Activated CD4-positive, CD25-positive, alpha-beta regulatory T cell (primary cell): ENCODE measurements around the gene SETD1A.

Experiments
- DNase-seq, 4 experiments: peaks; one replicate each; lab custom pipeline; 2025; lab: John Stamatoyannopoulos, UW

Gene SETD1A

GRCh38 chr16:30953511-30954124 lies 3.9 kb upstream of the SETD1A start:
- peak; percentile 16 to 40 (median 18) for DNase-seq

- DNase-seq = no peak
These were observed 2.6 kb upstream of the SETD1A start for GRCh38 chr16:30954993-30955392.

DNA sequence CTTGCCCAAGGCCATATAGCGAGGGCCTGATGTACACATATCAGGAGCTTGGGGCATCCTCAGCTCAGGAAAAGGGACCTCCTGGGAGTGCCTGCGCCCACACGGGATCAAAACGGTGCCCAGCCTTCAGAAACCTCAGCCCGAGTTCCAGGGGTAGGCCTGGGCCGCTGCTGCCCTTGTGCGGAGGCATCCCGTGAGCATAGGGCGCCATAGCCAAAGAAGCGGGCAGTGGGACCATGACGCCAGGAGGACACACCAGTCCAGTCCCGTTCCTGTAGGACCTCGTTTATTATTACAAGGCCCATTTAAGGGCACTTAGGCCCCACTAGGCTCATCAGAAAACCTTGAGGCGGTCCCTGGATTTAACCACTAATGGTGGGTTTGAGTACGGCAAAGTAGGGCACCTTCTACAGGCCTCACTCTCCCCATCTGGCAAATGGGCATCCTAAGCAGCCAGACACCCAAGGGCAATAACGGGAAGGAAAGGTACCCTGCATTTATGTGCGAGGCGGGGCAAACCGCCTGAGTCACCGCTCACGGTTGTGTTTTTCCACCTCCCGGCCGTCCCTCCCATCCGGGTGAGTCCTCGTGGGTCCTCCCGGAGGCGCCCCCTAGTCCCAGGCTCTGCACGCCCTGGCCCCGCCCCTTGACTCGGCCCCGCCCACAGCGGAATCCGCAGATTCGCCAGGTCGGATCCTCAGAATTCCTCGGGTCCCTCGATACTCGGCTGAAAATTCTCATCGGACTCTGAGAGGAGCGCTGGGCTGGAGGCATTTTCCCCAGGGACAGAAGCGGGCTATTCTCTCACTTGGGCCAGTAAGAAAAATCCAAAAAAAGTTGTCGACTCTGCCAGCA lies 726 bp upstream of the SETD1A start:
- peak; percentile 61 to 86 (median 77) for DNase-seq

GRCh38 chr16:30958175-30959079 lies 873 bp downstream of the SETD1A start:
- no peak for DNase-seq

DNA sequence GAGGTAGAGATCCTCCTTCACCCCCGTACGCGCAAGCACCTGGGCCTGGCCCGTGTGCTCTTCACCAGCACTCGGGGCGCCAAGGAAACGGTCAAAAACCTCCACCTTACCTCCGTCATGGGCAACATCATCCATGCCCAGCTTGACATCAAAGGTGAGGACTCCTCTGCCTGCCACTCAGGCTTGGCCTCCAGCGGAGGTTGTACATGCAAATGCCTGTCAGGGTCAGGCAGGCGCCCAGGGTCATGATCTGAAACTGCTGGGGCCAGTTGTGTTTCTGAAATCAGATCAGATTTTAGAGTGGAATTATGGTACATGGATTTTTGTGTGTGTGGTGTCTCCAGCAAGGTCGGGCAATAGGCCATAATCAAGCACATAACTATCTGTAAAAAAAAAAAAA lies 3.8 kb downstream of the SETD1A start:
- DNase-seq = no peak

GRCh38 chr16:30963925-30964511 lies 6.5 kb downstream of the SETD1A start:
- no peak for DNase-seq

- no peak for DNase-seq
These were observed 7.1 kb downstream of the SETD1A start for GRCh38 chr16:30964574-30965226.

GRCh38 chr16:30965436-30965835 lies 7.9 kb downstream of the SETD1A start:
- DNase-seq = no peak

GRCh38 chr16:30966033-30966619 lies 8.6 kb downstream of the SETD1A start:
- no peak for DNase-seq

- DNase-seq = no peak
These were observed 10.2 kb downstream of the SETD1A start for GRCh38 chr16:30967795-30968194.

DNA sequence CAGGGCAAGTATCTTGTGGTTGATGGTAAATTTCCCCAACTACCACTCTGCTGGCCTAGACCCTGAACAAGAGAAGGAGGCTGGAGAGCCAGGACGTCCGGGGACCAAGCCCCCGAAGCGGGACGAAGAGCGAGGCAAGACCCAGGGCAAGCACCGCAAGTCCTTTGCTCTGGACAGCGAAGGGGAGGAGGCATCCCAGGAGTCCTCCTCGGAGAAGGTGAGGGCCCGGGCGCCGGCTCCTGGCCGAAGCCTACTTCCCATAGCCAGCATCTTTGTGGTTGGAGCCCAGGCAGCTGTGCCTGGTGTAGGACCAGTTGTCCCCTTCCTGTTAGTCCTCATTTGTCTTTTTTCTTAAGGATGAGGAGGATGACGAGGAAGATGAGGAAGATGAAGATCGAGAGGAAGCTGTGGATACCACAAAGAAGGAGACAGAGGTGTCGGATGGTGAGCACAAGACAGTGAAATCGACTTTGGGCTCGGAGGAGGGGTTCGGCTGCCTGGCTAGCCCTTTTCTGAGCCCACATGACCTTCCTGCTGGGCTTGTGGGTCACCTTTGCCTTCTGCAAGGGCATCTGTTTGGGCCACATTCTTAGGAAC lies 11.8 kb downstream of the SETD1A start:
- DNase-seq = no peak

DNA sequence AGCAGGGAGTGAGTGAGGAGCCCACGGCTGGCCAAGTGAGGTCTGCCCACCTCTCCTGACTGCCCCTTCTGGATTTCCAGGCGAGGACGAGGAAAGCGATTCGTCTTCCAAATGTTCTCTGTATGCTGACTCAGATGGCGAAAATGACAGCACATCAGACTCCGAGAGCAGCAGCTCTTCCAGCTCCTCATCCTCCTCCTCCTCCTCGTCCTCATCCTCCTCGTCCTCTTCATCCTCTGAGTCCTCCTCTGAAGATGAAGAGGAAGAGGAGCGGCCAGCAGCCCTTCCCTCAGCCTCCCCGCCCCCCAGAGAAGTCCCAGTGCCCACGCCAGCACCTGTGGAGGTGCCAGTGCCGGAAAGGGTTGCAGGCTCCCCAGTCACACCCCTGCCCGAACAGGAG lies 13.7 kb downstream of the SETD1A start:
- no peak for DNase-seq

GRCh38 chr16:30972872-30973271 lies 15.3 kb downstream of the SETD1A start:
- DNase-seq = no peak

DNA sequence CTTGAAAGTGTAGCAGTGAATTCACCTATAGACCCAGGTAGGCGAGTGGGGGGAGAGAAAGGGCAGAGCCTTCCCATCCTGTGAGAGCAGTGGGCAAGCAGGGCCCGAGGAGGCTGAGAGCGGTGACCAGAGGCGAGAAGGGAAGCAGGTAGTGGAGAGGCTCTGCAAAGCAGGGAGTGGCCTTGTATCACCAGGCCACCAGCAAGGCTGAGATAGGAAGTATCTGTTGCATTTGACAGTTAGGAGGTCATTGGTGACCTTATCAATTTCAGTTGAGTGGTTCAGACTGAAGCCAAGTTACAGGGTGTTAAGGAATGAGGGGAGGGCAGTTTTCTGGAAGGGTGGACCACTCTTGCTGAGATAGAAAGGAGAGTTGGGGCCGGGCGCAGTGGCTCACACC lies 16.8 kb downstream of the SETD1A start:
- no peak for DNase-seq

DNA sequence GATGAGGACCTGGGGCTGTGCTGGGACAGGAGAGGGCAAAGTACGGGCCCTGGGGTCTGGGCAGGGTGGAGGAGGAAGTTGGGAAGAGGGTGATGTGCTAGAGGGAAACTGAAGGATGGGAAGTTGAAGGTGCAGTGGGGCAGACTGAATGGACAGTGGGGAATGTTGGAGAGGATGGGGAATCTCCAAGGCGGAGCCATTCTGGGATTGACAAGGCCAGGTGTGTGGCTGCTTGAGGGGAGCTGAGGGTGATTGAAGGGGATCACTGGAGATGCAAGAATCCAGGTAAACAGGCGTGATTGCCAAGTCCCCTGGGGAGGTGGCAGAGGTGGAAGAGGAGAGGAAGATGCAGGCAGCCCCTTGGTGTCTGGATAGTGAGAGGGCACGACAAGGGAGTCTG lies 18.9 kb downstream of the SETD1A start:
- no peak for DNase-seq

DNA sequence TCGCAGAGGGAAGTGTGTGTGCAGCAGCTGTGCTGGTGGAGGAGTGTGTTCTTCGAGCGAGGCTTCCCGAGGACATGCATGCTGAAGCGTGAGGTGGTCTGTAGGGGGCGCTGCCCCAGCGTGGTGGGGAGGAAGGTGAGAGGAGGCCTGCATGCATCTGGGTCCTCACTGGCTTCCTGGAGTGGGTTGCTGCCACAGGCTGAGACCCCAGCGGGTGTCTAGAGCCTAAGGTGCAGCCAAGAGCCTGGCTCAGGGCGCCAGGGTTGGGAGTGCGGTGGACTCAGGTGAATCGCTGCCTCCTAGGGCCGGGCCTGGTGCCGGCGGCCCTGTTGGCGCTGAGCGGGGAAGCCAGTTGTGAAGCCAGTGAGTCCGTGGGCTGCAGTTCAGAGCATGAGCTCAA lies 19.9 kb downstream of the SETD1A start:
- DNase-seq = no peak

DNA sequence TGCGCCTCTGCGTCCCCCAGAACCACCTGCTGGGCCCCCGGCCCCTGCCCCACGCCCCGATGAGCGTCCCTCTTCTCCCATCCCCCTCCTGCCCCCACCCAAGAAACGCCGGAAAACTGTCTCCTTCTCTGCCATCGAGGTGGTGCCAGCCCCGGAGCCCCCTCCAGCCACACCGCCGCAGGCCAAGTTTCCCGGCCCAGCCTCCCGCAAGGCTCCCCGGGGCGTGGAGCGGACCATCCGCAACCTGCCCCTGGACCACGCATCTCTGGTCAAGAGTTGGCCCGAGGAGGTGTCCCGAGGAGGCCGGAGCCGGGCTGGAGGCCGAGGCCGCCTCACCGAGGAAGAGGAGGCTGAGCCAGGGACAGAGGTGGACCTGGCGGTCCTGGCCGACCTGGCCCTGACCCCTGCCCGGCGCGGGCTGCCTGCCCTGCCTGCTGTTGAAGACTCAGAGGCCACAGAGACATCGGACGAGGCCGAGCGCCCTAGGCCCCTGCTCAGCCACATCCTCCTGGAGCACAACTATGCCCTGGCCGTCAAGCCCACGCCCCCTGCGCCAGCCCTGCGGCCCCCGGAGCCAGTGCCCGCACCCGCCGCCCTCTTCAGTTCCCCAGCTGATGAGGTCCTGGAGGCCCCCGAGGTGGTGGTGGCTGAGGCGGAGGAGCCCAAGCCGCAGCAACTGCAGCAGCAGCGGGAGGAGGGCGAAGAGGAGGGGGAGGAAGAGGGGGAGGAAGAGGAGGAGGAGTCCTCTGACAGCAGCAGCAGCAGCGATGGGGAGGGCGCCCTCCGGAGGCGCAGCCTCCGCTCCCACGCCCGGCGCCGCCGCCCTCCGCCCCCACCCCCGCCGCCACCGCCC lies 21.8 kb downstream of the SETD1A start:
- DNase-seq = no peak

- no peak for DNase-seq
These were observed 22.4 kb downstream of the SETD1A start for GRCh38 chr16:30980023-30980371.

GRCh38 chr16:30980434-30980833 lies 22.9 kb downstream of the SETD1A start:
- DNase-seq = no peak

GRCh38 chr16:30980959-30981358 lies 23.4 kb downstream of the SETD1A start:
- no peak for DNase-seq
